ENCODE measurements around the gene ATP2A3.

The ATP2A3 gene

GRCh38 chr17:3907483-3908216 lies 56.6 kb downstream of the ATP2A3 start:
- peak; percentile 54 for DNase-seq

DNA sequence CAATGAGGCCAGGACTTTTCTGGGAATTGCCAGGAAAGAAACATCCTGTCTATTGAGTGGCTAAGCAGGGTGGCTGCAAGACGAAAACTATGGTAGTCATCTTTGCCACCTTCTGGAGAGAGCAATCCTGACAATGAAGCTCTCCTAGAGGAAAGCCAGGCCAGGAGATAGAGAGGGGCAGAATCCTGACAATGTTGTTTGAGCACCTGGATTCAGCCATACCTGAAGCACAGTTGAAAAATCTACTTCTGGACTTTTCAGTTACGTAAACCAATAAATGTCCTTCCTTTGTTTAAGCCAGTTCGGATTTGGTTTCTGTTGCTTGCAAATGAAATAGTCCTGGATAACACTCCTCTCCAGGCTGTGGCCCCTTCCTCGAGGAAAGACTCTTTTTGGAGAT lies 57.4 kb downstream of the ATP2A3 start:
- no peak for DNase-seq

DNA sequence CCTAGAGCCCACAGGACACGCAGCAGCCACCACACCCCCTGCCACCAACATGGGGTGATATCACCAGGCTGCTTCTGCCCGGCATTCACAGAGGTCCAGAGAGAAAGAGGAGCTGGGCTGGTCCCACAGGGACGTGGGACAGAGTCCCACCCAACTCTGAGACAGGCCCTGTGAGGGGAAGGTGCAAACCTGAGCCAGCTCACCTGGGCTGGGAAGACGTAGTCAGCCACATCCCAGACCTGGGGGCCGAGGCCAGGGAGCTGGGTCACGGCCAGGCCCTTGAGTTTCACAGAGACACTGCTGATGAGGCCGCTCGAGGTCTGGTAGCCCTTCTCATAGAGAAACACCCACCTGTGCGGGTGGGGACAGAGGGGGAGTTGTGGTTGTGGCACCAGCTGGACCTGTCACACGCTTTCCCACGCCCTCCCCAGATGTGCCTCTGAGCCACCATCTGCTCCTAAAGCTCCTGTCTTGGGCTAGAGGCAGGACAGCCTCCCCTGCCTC lies 59.2 kb downstream of the ATP2A3 start:
- peak; percentile 96 for DNase-seq

DNA sequence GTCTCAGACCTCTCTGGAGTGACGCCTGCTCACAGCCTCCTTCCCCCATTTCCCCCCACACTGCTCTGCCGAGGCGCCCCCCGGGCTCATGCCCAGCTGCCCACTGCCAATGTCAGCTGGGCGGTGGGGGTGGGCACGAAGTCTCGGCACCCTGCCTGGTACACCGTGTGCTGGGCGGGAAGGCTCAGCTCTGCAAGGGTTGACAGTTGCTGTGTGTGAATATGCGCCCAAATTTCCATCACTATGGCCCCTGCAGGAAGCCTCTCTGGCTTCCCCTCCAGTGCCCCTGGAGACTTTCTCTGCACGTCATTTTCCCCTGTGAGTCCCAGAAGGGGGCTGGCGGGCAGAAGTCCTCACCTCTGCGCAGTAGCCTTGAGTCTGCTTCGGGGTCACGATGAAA lies 59.7 kb downstream of the ATP2A3 start:
- no peak for DNase-seq

- DNase-seq: no peak
Observed at GRCh38 chr17:3903881-3904290, 60.4 kb downstream of the ATP2A3 start.

GRCh38 chr17:3903051-3903825 lies 61.0 kb downstream of the ATP2A3 start:
- no peak for DNase-seq

- DNase-seq: no peak
Observed at GRCh38 chr17:3900646-3901045, 63.6 kb downstream of the ATP2A3 start.

DNA sequence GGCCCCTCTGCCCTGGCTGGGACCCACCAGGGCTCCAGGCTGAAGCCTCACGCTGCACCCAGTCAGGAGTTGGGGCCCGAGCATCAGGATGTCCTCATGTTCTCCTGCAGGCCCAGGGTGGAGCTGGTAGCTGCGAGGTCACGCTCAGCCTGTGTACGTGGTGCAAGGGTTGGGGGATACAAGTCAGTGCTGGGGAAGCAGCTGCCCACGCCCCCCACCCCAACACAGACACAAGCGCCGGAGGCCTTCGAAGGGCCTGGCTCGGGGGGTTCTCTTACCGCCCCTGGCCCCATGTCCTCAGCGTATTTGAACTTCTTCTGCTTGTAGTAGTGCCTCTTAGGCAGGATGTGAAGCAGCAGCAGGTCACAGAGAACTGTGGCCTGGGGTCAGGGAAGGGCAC lies 66.5 kb downstream of the ATP2A3 start:
- no peak for DNase-seq

GRCh38 chr17:3896968-3897235 lies 67.3 kb downstream of the ATP2A3 start:
- no peak for DNase-seq

GRCh38 chr17:3896108-3896967 lies 67.9 kb downstream of the ATP2A3 start:
- DNase-seq: no peak

- no peak for DNase-seq
Observed at GRCh38 chr17:3895354-3895753, 68.9 kb downstream of the ATP2A3 start.

DNA sequence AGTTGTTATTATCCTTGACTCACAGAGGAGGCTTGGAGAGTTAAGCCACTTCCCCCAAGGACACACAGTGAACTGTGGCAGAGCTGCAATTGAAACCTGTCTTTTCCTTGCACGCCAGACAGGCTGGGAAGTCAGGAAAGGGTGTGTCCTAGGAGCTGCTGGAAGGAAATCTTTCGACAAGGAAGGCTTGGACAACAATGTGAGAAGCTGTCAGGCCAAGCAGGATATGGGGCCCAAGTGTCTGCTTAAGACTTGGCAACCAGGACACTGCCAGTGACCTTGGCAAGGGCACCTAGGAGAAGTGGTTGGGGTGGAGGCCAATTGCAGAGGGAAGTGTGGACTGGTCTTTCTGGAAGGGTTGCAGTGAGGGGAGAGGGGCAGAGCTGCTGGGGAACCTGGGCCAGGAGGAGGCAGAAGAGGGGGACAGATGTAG lies 69.3 kb downstream of the ATP2A3 start:
- peak; percentile 40 for DNase-seq

DNA sequence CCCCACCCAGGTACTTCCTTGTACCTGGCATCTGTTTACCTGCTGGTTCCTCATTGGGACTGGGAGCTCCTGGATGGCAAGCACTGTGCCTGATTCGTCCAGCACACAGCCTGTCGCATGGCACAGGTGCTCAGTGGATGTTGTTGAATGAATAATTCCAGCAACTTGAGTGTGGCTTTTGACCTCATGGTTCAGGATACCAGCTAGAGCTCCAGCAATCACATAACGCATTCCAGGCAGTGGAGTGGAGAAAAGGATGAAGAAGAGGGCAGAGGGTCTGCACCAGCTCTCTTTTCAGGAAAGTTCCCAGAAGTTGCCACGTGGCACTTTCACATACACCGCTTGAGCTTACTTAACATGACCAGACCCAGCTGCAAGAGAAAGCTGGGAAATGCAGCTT lies 70.0 kb downstream of the ATP2A3 start:
- no peak for DNase-seq

DNA sequence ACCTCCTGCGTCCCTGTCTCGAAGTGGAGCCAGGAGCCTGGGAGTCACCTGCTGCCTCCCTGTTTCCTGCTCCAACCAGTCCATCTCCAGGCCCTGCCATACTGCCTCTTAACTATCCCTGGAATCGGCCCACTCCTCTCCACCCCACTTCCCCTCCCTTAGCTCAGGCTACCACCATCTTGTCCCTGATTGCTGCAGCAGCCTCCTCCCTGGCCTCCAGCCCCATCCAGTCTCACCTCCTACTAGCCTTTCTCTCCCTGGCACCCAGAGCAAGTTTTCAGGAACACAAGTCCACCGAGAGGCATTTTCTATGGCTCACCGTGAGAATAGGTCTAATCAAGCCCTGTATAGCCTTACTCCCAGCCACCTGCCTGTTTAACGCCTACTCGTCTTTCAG lies 70.5 kb downstream of the ATP2A3 start:
- DNase-seq: no peak

DNA sequence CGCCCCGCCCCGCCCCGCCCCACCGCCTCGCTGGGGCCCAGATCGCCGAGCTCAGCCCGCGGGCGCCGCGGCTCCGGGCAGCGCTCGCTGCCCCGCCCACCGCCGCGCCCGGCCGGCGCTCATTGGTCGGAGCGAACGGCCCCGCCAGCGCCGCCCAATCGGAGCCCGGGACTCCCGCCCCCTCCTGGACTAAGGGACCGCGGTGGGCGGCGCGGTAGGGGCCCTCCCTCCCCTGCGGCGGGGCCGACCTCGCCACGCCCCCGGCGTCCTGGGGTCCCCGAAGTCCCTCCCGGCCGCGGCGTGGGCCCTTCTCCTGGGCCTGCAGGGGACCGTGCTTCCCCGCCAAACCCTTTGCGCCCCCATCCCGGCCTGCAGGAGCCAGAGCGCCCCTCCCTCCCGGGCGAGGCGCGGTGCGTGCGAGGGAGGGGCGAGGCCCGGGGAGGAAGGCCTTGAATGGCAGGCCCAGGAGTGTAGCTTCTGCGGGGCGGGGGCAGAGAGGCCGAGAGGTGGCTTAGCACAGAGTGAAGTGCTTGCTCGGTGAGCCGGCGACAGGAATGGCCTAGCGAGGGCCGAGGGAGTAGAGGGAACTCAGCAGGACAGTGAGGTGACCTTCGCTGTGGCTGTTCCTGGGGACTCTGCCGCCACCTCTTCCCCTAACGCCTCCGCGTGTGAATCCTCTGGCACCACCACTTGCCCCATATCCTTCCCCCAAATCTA lies 71.1 kb downstream of the ATP2A3 start, which contains the start of gene CAMKK1:
CAMKK1 (minus strand) TSS at position 51 of the 717 bp plus-strand sequence. CDS start 7,366 bp downstream, outside the sequence.
- DNase-seq: peak; percentile 98

DNA sequence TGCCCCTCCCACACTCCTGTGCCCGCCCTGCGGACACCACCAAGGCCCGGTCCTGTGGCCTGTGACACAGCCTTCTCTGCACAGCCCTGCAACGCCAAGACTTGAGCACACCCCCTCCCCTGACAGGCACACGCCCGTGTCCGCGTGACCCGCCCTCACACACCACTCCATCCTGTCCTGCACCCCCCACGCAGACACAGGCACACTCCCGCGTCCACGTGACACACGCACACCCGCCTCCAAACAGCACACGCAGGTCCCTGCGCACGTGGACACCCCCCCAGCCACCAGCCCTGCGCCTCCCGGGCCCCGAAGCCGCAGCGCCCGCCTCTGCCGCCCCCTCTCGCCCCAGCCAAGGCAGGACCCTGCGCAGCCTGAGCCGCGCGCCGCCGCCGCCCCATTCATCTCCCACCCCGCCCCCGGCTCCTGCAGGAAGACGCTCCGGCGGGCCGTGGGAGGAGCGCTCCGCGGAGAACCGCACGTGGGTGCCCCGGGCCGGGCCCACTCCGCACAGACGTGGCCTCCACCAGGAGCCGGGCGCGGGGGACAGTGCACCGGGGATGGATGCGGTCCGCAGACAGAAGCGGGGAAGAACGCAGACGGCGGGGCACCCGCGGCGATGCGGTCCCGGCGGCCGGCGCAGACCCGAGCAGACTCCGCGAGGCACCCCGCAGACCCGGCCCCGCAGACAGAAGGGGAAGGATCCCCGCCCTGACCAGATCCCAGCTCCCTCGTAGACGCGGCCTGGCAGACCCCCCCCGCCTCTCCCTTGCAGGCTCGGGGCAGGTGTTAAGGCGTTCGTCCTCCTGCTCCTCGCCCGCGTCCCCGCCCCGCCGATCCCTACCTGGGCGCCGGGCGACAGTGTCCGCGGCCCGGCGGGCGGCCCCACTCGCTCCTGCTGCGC lies 71.9 kb downstream of the ATP2A3 start:
- DNase-seq: peak; percentile 75

DNA sequence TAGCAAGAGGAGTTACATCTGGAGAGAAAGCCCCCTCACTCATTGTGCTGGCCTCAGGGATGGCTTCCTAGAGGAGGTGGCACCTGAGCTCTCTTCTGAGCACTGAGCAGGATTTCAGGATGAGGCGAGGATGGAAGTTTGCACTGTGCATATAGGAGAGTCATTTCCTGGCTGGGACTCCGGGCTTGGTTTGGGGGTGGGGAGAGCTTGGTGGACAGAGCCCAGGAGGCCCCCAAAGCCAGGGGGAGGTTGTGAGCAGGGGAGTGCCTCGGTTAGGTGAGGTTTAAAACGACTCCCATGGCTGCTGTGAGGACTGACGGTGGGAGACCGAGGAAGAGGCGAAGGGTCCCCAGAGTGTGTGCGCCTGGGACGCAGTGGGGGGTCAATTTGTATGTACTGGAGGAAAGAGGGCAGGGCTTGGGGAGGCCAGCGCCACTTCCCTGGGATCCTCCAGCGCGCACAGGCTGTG lies 72.6 kb downstream of the ATP2A3 start:
- DNase-seq: no peak

DNA sequence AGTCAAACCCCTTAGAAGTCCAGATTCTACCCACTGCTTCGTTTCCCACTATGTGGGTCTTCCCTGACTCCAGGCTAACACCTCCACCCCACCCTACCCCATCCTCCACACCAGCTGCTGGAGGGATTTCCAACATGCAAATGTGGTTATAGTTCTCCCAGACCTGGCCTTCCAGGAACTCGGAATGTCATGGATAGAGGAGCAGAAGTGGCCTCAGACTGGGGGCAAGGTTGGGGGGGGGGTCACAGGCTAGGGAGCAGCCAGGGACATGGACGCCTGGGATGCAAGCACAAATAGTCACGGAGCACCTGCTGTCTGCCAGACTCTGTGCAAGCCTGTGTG lies 73.4 kb downstream of the ATP2A3 start:
- DNase-seq: peak; percentile 89

- peak; percentile 94 for DNase-seq
Observed at GRCh38 chr17:3890082-3890877, 74.0 kb downstream of the ATP2A3 start.

GRCh38 chr17:3889325-3890012 lies 74.8 kb downstream of the ATP2A3 start:
- no peak for DNase-seq
